HG03135 (cell line): ENCODE measurements around the gene PANK3.
"Not testable (repeated sequence)": the region's sequence is repeated elsewhere in the genome, so short reads cannot be mapped to it uniquely, and the experiment has no call there.

Source experiments
- ATAC-seq: cut with Tn5 transposase; IDR thresholded peaks from one replicate; pipeline ENCODE4 v1.9.1; 2021; ENCODE audit warnings: mild to moderate bottlenecking, moderate library complexity; ENCODE audit not compliant: unreplicated experiment

The PANK3 gene

DNA sequence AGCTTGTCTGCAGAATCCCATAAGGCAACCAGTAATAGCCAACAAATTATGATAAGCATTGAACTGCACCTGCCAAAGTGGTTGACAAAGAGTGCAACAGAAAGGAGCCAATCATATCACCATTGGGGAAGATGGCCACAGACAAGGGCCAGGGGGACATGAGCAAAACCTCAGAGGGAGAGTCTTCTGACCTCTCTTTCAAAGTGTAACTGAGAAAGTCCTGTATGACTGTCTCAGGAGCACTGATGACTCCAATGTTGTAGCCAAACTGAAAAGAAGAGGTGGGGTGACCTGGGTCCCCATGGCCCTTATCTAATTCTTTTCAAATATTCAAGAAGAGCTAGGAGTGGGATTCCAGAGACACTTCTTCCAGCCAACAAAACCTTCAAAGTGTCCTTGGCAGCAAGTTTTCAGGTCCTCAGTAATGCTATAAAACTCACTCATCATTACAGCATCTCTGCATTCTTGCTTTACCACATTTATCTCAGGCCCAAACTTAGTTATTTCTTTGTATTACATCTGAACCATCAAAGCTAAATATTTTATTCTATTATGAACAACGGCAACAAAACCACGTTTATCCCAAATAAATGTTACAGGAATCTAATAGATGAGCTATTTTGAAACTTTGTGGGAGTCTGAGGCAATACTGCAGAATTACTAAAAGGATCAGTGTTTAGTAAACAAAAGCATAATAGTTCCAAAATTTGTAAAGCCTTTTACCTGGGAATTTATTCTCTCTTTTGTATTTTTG lies 25.6 kb downstream of the PANK3 start:
- no peak for ATAC-seq

DNA sequence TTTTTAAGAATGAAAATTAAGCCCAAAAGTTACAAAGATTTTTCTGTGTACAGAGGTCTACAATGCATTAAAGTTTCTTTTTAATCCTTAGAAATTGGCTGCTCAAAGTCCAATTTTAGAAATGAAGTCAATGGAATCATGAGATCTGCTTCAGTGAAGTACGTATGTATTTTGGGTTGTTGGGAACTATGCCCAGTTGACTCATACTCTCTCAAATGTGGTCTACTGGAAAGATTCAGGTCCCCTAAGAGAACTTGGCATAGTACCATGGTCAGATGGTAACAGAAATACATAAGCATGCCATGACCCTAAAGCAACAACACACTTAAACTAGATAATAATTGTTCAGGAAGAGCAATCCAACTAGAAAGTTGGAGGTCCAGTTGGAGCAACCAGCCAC lies 27.0 kb downstream of the PANK3 start:
- ATAC-seq, result no peak

DNA sequence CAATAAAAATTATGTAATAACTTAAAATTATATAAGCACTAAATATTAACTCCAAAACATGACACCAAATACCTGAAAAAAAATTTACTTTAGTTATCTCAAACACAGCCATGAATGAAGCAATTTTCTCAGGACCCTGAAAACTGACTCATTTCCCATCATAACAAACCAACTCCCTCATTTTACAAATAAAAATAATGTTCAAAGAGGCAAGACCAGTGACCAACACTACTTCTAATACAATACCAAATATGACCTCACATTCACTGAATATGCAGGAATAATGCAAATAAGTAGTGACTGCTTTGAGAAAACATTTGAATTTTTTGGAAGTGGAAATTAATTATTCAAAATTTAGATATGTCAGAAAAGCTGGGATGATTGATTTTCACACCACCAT lies 28.5 kb downstream of the PANK3 start:
- no peak for ATAC-seq

DNA sequence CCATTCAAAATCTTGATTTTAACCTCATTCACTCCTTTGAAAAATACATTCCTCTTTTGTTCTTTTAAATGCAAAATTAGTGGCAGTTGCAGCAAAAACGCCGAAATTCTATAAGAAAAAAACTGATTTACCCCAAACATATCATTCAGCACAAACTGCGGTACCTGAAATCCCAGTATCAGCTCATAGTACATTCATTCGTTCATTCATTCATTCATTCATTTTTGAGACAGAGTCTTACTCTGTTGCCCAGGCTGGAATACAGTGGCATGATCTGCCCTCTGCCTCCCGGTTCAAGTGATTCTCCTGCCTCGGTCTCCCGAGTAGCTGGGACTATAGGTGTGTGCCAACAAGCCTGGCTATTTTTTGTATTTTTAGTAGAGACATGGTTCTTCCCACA lies 29.6 kb downstream of the PANK3 start:
- ATAC-seq, result no peak

DNA sequence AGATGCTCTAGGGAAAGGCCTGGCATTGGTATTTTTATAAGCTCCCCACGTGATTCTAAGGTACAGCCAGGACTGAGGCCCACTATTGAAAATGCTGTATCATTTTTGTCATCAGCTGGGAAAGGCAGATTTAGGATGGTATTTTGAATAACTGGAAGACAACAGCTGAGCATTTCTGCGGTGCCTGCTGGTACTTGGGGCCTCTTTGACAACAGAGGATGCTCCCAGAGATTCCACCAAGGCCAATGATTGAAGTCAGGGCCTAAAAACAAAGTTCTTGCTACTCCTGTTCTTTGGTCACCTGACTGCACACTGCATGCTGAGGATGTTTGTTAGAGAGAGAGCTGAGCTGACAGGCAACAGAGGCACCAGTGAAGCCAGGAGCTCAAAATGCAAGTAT lies 42.0 kb downstream of the PANK3 start:
- no peak for ATAC-seq

DNA sequence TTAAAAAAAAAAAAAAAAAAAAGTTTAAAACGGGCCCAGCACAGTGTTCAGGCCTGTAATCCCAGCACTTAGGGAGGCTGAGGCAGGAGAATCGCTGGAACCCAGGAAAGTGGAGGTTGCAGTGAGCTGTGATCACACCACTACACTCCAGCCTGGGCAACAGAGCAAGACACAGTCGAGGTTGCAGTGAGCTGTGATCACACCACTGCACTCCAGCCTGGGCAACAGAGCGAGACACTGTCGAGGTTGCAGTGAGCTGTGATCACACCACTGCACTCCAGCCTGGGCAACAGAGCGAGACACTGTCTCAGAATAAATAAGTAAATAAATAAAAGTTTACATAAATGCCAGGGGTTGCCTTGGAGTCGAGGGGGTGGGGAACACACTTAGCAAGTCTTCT lies 44.8 kb downstream of the PANK3 start:
- ATAC-seq, result not testable (repeated sequence)

DNA sequence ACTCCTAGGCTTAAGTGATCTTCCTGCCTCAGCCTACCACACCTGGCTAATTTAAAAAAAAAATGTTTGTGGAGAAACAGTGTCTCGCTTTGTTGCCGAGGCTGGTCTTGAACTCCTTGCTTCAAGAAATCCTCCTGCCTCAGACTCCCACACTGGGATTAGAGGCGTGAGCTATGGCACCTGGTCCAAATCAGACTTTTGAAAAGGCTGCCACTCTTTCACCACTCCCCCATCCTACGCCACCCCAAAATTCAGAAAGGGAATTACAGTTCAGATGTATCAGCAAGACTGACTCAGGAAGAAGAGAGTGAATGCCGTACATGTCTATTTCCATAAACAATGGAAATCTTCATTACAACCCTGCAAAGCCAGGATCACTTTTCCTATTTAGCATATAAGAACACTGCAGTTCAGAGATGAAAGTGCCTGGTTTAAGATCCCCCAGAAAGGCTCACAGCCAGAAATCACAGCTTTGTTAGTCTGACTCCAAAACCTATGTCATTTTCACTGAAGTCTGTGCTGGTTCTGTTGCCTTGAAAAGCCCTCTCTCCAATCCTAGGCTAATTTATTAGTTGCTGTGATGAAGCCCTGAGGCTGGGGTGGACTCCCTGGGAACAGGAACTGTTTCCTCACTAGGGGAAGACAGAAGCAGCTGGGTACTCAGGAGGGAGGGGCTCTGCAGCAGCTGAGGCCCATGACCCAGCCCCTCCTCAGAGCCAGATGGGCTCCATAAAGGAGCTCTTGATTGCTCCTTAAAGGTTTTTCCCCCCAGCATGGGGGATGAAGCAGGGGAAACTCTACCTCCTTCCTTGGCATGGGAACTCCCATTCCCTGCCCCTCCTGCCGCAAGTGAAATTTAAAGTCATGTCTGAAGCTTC lies 46.9 kb downstream of the PANK3 start:
- no peak for ATAC-seq

DNA sequence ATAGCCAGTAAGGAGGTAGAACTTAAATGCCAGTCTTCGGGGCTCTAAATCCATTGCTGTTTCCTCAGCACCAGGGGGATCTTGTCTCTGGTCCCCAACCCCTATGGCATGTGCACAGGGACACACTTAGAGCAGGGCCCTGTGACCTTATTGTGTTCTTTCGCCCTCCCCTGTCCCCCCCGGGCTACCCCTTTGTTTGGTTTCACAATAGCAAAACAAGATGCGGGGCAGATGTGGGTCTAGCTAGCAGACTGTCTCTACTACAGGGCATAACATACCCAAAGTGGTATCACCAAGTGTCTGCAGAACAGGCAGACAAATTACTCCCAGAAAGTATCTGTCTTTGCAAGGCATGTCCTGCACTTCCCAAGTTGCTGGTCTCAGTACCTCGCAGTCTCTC lies 48.0 kb downstream of the PANK3 start:
- ATAC-seq, result no peak

DNA sequence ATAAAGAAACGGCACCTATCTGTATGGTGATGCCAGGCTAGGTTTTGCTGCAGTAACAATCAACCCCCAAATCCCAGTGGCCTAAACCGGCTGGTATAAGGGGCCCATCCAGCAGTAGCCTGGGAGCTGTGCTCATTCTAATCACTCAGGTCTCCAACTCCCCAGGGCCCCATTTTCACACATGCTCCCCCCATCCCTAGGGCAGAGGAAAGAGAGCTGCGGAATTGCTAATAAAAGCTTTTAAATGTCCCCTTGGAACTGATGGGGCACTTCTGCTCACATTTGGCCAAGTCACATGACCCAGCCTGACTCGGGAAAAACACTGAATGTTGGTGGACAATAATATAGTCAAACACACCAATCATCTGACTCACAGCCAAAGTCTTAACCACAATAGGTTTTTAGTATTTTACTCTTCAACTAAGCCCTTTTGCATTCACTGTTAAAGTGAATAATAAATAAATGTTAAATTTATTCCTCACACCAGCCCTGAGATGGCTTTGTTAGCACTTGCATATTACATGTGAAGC lies 48.5 kb downstream of the PANK3 start:
- no peak for ATAC-seq

DNA sequence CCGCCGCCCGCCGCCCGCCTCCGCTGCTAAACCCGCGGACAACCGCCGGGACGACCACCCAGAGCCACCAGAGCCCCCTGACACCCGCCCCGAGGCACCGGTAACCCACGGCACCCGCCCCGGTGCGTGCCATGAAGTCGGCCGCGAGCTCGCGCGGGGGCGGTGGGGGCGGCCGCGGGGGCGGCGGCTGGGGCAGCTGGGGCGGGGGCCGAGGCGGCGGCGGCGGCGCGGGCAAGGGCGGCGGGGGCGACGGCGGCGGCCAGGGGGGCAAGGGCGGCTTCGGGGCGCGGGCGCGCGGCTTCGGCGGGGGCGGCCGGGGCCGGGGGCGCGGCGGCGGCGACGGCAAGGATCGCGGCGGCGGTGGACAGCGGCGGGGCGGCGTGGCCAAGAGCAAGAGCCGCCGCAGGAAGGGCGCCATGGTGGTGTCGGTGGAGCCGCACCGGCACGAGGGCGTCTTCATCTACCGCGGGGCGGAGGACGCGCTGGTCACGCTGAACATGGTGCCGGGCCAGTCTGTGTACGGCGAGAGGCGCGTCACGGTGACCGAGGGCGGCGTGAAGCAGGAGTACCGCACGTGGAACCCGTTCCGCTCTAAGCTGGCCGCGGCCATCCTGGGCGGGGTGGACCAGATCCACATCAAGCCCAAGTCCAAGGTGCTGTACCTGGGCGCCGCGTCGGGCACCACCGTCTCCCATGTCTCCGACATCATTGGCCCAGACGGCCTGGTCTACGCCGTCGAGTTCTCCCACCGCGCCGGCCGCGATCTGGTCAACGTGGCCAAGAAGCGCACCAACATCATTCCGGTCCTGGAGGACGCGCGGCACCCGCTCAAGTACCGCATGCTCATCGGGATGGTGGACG lies 49.6 kb downstream of the PANK3 start:
- no peak for ATAC-seq

DNA sequence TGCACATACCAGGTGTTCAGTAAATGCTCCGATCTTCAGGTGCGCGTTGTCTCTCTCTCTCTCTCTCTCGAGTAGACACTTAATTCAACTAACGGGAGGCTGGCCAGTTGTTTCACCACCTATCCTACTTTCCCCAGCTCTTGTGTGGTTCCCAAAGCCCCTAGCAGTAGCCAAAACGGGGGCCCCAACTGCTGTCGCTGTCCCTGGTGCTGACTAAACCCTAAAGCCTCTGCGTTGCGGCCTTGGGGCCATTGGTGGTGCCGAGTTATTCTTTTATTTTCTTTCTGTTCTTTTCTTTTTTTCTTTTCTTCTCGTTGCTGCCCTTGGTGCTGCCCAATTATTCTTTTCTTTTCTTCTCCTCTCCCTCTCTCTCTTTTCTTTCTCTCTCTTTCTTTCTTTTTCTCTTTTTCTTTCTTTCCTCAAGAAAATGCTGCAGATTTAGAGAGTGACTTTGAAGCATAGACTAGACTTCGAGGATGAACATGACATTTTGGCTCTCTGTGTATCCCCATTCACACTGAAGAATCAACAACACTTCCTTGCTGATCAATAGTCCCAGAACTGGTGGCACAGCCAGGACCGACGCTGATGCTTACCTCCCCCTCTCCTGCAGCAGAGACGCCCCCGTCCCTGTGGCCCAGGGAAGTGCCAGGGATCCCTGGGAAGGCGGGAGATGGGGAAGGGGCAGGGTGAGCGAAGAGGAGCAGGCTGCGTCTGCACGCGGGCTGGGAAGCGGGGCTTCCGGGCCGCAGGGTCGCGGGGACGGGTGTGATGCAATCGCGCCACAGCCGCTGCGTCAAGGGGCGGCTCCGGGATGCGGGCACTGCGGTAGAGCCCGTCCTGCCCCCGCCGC lies 50.4 kb downstream of the PANK3 start, which contains the start of gene FBLL1:
Gene FBLL1, plus strand, starts transcription at position 785 of the 853 bp plus-strand sequence. CDS start 200 bp downstream, outside the sequence.
- ATAC-seq, result no peak

DNA sequence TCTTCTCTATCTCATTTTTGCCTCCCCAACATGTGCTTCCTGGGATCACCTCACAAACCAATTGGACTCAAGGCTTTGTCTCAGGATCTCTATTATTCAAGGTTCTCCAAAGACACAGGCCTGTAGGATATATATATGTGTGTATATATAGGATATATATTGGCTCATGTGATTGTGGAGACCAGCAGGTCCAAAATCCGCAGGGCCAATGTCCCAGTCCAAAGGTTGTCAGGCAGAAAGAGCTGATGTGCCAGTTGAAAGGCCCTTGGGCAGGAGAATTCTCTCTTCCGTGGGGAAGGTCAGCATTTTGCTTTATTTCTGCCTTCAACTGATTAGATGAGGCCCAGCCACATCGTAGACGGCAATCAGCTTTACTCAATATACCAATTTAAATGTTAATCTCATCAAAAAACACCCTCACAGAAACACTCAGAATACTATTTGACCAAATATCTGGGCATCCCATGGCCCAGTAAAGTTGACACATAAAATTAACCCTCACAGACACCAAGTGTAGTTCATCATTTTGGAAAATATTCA lies 51.3 kb downstream of the PANK3 start:
- ATAC-seq, result no peak

DNA sequence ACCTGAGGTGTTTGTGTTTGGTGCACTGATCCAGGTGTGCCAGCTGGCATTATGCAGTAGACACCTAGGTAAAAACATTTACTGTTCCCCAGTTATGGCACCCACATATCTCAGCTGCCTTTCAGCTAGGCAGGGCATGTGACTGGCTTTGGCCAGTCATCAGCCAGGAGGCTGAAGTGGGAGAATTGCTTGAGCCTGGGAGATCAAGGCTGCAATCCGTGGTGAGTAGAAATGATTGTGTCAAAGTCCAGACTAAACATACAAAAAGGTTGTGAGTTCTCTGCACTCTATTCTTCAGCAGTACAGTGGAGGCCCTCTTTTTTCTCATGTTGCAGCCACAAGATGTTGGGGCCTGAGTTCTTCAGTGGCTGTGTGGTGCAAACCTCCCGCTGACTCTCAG lies 53.3 kb downstream of the PANK3 start:
- ATAC-seq, result no peak

DNA sequence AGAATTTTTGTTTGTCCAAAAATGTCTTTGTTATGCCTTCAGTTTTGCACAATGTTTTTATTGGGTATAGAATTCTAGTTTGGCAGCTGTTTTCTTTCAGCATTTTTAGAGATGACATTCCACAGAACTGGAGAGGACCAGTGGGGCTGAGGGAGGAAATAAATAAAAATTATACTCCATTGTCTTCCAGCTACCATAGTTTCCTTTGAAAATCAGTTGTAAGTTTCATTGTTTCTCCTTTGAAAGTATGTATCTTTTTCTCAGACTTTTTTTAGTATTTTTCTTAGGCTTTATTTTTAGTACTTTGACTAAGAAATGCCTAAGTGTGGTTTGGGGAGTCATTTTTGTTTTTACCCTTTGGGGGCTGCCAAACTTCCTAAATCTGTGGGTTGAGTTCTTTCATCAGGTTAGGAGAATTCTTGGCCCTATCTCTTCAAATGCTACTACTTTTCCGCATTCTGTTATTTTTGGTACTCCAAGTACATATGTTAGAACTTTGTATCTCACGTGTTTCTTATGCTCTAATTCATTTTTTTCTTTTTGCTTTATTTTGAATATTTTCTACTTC lies 65.2 kb downstream of the PANK3 start:
- ATAC-seq, result no peak

DNA sequence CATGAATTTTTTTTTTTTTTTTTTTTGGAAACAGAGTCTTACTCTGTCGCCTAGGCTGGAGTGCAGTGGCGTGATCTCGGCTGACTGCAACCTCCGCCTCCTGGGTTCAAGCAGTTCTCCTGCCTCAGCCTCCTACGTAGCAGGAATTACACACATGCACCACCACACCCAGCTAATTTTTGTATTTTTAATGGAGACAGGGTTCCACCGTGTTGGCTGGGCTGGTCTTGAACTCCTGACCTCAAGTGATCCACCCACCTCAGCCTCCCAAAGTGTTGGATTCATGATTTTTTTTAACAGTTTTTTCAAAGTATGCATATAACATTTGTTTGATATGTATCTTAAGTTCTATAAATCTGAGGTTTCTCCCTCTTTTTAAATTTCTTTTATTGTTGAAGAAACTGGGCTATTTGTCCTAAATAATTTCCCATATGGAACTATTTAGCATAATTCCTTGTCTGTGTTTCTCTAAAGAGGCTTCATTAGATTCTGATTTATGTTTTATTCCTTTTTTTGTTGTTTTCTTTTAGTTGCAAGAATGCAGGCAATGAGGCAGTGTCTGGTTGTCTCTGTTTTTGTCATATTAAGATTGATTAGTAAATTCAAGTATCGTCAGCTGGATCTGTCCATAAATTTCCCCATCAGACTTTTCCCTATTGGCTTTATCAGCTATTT lies 76.5 kb downstream of the PANK3 start:
- ATAC-seq, result no peak
